Esophagus (tissue), 2 donors: ENCODE measurements around the gene PRKD2. TPM values are rescaled to one million over a fixed set of nuclear protein-coding genes. Genes with fewer than 3 reads are reported as not detected.
"Not testable (repeated sequence)": the region's sequence is repeated elsewhere in the genome, so short reads cannot be mapped to it uniquely, and the experiment has no call there.

Source experiments
- H3K27ac ChIP-seq, 2 donors: one replicate each; pipeline ENCODE4 v1.5.1; 2013; ENCODE audit warnings: low read depth in 2 of 2, mild to moderate bottlenecking in 2 of 2, inconsistent platforms in 1 of 2, low read length in 1 of 2, moderate library complexity in 1 of 2
- H3K27me3 ChIP-seq, 2 donors: one replicate each; pipeline ENCODE4 v1.6.1; 2013; ENCODE audit warnings: low read length in 2 of 2, control low read depth in 1 of 2, mild to moderate bottlenecking in 1 of 2; ENCODE audit not compliant: insufficient read depth in 2 of 2, control insufficient read depth in 1 of 2
- H3K36me3 ChIP-seq, 2 donors: one replicate each; pipeline ENCODE4 v1.6.1; 2013; ENCODE audit warnings: low read length in 1 of 2; ENCODE audit not compliant: control insufficient read depth in 2 of 2, insufficient read depth in 2 of 2
- H3K4me1 ChIP-seq, 2 donors: one replicate each; pipeline ENCODE4 v1.6.1; 2013; ENCODE audit warnings: low read length in 1 of 2; ENCODE audit not compliant: control insufficient read depth in 2 of 2, insufficient read depth in 2 of 2
- H3K4me3 ChIP-seq, 2 donors: one replicate each; pipeline ENCODE4 v1.5.1; 2013; ENCODE audit warnings: low read length in 2 of 2, mild to moderate bottlenecking in 2 of 2, low read depth in 1 of 2, moderate library complexity in 1 of 2
- H3K9me3 ChIP-seq, 2 donors: one replicate each; pipeline ENCODE4 v1.6.1; 2013; ENCODE audit warnings: mild to moderate bottlenecking in 2 of 2, low read depth in 1 of 2, low read length in 1 of 2, moderate library complexity in 1 of 2; ENCODE audit not compliant: control insufficient read depth in 2 of 2, insufficient read depth in 1 of 2
- WGBS, 2 donors: extraction: QIAGEN DNeasy Blood & Tissue Kit; methylation state at CpG; one replicate each; pipeline ENCODE4 v1.1.7; 2013; 5-methylcytosine and 5-hydroxymethylcytosine counted together
- polyA plus RNA-seq, 2 donors: library from polyadenylated mRNA; stranded (reverse); fragments of 200-250 nt; gene quantifications; one replicate each; pipeline ENCODE4 v1.2.3, GENCODE V29; 2013
- donor health status: healthy with polysubstance abuse.
- donor health status: Bipolar disorder and iron deficiency.

The PRKD2 gene
- polyA plus RNA-seq, 2 donors = 30.1 to 34.7 TPM

DNA sequence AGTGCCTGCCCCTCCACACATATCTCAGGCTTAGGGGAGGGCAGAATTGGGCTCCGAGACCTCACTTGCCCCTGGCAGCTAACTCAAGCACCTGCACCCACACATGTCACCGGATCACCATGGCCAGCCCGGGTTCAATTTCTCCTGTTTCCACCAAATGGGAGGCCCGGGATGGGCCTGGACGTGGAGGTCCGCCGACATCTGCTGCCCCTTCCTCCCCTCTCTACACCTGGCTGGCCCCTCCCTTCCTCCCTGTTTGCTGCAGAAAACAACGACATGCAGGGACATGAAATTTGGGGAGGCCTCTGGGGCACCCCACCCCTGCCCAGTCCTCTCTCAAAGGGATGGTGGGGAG, 1.3 kb downstream of the PRKD2 start:
- H3K36me3 ChIP-seq = peaks cover 0 to 18% of the 10 kb centered on the region in 2 donors
- 11 to 12% methylated on average over 7 to 8 of the region's 8 CpGs for WGBS, 2 donors
- peak overlapping the region; percentile 92 to 95 for H3K27ac ChIP-seq
- no peaks in the 10 kb centered on the region for H3K9me3 ChIP-seq
- no peaks in the 10 kb centered on the region for H3K27me3 ChIP-seq
- peak overlapping the region; percentile 63 to 77 for H3K4me3 ChIP-seq
- H3K4me1 ChIP-seq = peaks cover 0 to 10% of the 10 kb centered on the region in 2 donors

GRCh38 chr19:46714444-46715106, 2.3 kb downstream of the PRKD2 start:
- H3K27ac ChIP-seq = peak overlapping the region; percentile 91 to 96
- peaks cover 0 to 10% of the 10 kb centered on the region in 2 donors for H3K4me1 ChIP-seq
- 4 to 6% methylated on average over 12 of the region's 12 CpGs for WGBS, 2 donors
- H3K27me3 ChIP-seq = no peaks in the 10 kb centered on the region
- H3K36me3 ChIP-seq = peaks cover 0 to 14% of the 10 kb centered on the region in 2 donors
- no peaks in the 10 kb centered on the region for H3K9me3 ChIP-seq
- H3K4me3 ChIP-seq = peak overlapping the region; percentile 61 to 73

DNA sequence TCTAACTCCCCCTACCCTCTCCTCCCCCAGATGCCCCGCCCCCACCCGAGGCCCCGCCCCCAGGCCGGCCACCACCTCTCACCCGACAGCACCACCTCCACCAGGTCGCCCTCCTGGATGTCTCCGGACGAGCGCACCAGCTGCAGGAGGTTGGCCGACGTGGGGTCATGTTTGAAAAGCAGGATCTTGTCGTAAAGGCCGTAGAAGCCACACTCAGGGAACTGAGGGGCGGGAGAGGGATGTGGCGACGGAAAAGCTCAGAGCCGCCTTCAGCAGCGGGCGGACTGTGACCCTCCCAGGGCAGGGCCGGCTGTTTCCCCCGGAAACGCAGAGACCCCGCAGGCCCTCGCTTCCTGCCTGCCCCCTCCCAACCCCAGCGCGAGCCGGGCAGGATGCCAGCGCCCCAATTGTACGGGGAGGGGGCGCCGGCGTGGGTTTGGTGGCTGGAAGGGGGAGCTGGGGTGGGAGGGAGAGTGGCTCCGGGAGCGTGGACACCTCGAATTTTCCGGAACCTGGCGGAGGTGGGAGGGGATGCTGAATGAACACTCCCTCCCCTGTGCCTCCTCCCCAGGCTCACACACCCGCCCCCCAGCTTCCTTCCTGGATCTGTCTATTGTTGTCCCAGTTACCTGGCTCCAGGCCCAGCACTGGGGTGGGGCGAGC, 3.0 kb downstream of the PRKD2 start:
- Histone ChIP-seq H3K36me3 (peaks cover 0 to 13% of the 10 kb centered on the region in 2 donors), H3K9me3 (no peaks in the 10 kb centered on the region), H3K27ac (peak overlapping the region; percentile 91 to 96), H3K4me1 (peaks cover 0 to 10% of the 10 kb centered on the region in 2 donors), H3K4me3 (peak overlapping the region; percentile 61 to 73), H3K27me3 (no peaks in the 10 kb centered on the region)
- 1% methylated on average over 32 to 39 of the region's 39 CpGs for WGBS, 2 donors

- H3K9me3 ChIP-seq, H3K27ac ChIP-seq, H3K4me1 ChIP-seq, H3K4me3 ChIP-seq, H3K27me3 ChIP-seq: not testable (repeated sequence)
- WGBS, 2 donors = 78 to 81% methylated on average over 6 of the region's 6 CpGs
- H3K36me3 ChIP-seq = peaks cover 0 to 15% of the 10 kb centered on the region in 2 donors
Measured at GRCh38 chr19:46712768-46713338, 4.1 kb downstream of the PRKD2 start.

- peaks cover 0 to 22% of the 10 kb centered on the region in 2 donors for H3K36me3 ChIP-seq
- 85 to 88% methylated on average over 25 of the region's 25 CpGs for WGBS, 2 donors
- no peak overlapping the region for H3K27ac ChIP-seq
- H3K4me3 ChIP-seq = no peak overlapping the region
- no peaks in the 10 kb centered on the region for H3K4me1 ChIP-seq
- H3K27me3 ChIP-seq = no peaks in the 10 kb centered on the region
- no peaks in the 10 kb centered on the region for H3K9me3 ChIP-seq
Measured at GRCh38 chr19:46710687-46711086, 6.2 kb downstream of the PRKD2 start.

GRCh38 chr19:46704379-46705076, 12.4 kb downstream of the PRKD2 start:
- Histone ChIP-seq H3K27me3 (no peaks in the 10 kb centered on the region), H3K36me3 (peaks cover 8 to 36% of the 10 kb centered on the region in 2 donors), H3K27ac (no peak overlapping the region), H3K9me3 (no peaks in the 10 kb centered on the region), H3K4me3 (no peak overlapping the region), H3K4me1 (no peaks in the 10 kb centered on the region)
- WGBS, 2 donors = 37 to 44% methylated on average over 18 to 21 of the region's 21 CpGs

DNA sequence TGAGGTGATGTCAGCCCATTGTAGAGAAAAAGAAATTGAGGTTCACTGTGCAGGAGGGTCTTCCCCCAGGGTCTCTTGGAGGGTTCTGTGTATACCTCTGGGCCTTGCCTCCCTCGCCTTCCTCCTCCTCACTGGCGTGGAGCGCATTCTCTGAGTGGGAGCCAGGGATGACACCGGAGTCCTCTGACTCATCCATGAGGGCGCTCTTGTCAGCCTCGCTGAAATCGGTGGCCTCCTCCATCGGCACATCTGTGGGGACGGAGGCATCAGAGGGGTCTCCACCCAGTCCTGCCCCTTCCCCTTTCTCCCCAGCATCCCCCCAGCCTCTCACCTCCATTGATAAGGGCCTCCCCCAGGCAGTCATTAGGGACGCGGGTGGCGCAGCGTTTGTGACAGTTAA, 16.2 kb downstream of the PRKD2 start:
- no peaks in the 10 kb centered on the region for H3K27me3 ChIP-seq
- peaks cover 0 to 4% of the 10 kb centered on the region in 2 donors for H3K4me1 ChIP-seq
- 87 to 90% methylated on average over 13 of the region's 13 CpGs for WGBS, 2 donors
- H3K36me3 ChIP-seq = peaks cover 20 to 47% of the 10 kb centered on the region in 2 donors
- no peaks in the 10 kb centered on the region for H3K9me3 ChIP-seq
- H3K4me3 ChIP-seq = no peak overlapping the region
- no peak overlapping the region for H3K27ac ChIP-seq

GRCh38 chr19:46698395-46699321, 18.3 kb downstream of the PRKD2 start:
- WGBS, 2 donors = 94 to 96% methylated on average over 11 of the region's 11 CpGs

More at GRCh38 chr19:46698395-46699321, 18.3 kb downstream of the PRKD2 start:
- Histone ChIP-seq H3K27me3 (no peaks in the 10 kb centered on the region), H3K9me3 (no peaks in the 10 kb centered on the region), H3K36me3 (peaks cover 19 to 49% of the 10 kb centered on the region in 2 donors), H3K4me1 (peaks cover 0 to 4% of the 10 kb centered on the region in 2 donors), H3K27ac (no peak overlapping the region), H3K4me3 (no peak overlapping the region)
